Fibroblast of villous mesenchyme (primary cell): ENCODE data around the gene CHD2. TPM values are rescaled to one million over a fixed set of nuclear protein-coding genes. Genes with fewer than 3 reads are reported as not detected.

ENCODE experiments used
- DNase-seq: peaks from one replicate; pipeline ENCODE4 v3.0.0-alpha.2; 2010; ENCODE audit warnings: low read depth
- H3K4me3 ChIP-seq: 2 replicates; pipeline ENCODE4 v1.5.1; 2011; ENCODE audit warnings: low read depth, mild to moderate bottlenecking, low read length
- total RNA-seq: library from RNA; depleted of rRNA; stranded (reverse); fragments of >200 nt; gene quantifications from 2 replicates; pipeline ENCODE4 v1.2.3, GENCODE V29; 2012
- TF ChIP-seq, protein P1 (sequence below): IDR thresholded peaks from 2 replicates; pipeline ENCODE4 v1.5.1; 2012; ENCODE audit warnings: low read depth, mild to moderate bottlenecking, low read length; ENCODE audit not compliant: insufficient read depth

Gene CHD2
- total RNA-seq, 1 donor = 102 TPM

DNA sequence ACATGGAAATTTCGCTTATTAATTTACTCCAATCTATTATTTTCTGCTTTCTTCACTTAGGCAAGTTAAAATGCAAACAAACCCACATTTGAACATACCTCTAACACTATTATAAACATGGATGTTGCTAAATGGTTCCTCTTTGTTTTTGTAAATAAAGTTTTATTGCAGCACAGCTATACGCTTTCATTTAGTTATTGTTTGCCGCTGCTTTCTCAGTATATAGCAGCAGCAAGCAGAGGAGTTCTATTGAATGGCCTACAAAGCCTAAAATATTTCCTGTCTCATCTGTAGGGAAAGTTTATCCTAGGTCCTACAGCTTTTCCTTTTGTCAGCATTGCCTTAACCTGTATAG is 7.9 kb upstream of the CHD2 start:
- no peak overlapping the region for H3K4me3 ChIP-seq
- TF ChIP-seq, protein P1, sequence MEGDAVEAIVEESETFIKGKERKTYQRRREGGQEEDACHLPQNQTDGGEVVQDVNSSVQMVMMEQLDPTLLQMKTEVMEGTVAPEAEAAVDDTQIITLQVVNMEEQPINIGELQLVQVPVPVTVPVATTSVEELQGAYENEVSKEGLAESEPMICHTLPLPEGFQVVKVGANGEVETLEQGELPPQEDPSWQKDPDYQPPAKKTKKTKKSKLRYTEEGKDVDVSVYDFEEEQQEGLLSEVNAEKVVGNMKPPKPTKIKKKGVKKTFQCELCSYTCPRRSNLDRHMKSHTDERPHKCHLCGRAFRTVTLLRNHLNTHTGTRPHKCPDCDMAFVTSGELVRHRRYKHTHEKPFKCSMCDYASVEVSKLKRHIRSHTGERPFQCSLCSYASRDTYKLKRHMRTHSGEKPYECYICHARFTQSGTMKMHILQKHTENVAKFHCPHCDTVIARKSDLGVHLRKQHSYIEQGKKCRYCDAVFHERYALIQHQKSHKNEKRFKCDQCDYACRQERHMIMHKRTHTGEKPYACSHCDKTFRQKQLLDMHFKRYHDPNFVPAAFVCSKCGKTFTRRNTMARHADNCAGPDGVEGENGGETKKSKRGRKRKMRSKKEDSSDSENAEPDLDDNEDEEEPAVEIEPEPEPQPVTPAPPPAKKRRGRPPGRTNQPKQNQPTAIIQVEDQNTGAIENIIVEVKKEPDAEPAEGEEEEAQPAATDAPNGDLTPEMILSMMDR = no peak
- no peak for DNase-seq

DNA sequence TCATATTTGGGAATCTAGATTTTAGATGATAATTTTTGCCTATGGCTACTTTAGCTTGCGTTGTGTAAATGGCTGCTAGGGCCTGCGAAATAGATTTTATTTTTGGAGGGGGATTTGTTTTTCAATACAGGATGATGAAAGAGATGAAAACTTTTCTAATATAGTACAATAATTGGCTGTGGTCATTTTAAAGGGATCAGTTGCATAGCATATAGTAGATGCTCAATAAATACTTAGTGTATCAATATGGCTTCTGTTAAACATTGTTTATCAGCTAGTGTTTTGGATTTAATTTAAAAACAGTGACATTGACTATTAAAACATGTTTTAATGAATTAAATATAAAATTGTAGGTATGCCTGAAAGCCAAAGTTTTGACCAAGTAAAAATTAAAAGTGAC is 6.9 kb upstream of the CHD2 start:
- TF ChIP-seq, protein P1 = no peak
- DNase-seq = no peak
- no peak overlapping the region for H3K4me3 ChIP-seq

DNA sequence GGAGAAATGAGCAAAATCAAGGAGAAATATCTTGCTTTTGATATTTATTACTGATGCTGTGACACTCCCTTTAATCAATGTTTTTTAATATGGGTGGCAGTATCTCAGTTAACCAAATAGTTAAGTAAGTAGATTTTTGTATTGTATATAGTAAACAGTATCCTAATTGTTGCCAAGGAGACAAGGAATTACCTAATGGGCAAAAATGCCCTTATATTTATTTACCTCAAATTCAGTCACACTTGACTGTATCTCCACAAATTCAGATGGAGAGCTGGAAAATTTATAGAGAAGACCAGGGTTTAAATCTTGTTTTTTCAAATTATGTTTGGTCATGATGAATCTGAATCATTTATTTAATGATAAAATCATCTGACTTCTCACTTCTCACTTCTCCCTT is 3.6 kb upstream of the CHD2 start:
- H3K4me3 ChIP-seq = no peak overlapping the region
- TF ChIP-seq, protein P1 = no peak
- no peak for DNase-seq

DNA sequence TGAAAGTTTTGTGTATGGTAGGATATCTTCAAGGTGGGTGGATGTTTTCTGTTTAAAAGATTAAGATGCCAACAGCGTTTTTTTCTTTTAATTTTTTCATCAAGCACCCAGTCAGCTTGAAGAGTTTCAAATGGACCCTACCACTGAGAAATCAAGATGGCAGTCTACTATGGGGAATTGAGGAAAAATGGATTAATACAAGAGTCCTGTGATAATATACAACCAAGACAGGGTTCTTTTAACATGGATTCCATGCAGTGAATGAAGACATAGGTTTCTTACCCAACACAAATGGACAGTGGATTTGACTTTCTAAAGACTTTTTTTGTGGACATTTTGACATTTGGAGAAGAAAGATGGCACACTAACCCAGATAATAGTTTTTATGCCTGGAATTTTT is 2.5 kb upstream of the CHD2 start:
- TF ChIP-seq, protein P1 = no peak
- DNase-seq = no peak
- H3K4me3 ChIP-seq = no peak overlapping the region

DNA sequence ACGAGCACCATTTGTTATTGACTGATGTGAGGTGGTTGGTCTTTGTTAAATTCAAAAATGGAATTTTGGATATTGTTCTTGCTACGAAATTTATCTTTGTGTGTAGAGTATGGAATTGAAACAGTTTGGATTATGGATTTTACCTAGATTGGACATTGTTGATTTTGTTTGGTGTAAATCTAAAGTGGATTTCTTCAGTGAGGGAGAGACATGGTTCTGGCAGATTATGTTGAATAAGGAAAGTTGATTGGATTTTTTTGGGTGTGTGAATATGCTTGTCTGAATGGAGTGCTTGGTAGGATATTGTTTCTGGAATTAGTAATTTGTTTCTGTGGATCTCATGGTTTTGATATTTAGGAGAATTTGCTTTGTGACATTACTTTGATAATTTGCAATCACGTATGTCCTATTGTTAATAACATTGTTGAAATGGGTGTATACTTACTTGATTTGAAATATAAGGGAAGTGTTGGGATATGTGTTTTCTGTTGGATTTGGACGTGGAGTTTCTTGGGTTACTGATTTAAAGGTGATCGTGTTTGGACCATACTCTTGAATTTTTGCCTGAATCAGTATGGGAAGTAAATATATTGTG is 1.0 kb upstream of the CHD2 start:
- TF ChIP-seq, protein P1 = no peak
- H3K4me3 ChIP-seq = no peak overlapping the region
- DNase-seq = no peak

DNA sequence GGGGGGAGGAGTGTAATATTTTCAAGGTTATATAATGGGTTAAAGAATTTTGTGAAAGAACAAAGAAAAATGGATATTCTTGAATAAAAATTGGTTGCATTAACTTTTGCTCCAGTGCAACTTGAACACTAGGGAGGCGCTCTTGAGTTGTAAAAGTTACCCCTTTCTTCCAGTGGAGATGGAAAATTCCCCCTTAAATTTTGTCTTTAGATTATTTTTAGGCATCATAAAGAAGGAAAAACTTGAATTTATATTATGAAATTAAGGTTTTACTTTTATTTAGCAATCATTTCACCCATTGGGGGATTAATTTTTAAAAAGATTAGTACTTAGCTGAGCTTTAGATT is 550 bp upstream of the CHD2 start:
- H3K4me3 ChIP-seq = peak overlapping the region; percentile 68
- TF ChIP-seq, protein P1 = peak; percentile 40

DNA sequence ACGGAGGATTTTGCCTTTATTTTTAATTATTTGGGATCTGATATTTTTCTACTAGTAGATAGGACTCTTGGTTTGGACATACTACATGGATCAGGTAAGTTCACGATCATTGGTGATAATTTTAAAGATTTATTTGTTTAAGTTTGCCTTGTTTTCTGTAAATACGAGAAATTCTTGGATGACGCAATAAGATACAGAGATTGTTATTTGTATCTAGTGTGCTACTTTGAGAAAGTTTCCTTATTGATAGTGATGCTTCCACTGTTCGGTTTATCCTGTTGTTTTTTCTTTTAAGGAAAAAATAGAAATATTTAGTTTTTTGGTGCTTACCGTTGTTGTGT is 577 bp downstream of the CHD2 start:
- peak overlapping the region; percentile 68 for H3K4me3 ChIP-seq
- TF ChIP-seq, protein P1 = no peak
- DNase-seq = no peak

More for the DNA sequence above, 550 bp upstream of the CHD2 start:
- no peak for DNase-seq
